ENCODE measurements around the gene TRIM75.

The TRIM75 gene

GRCh38 chr4:165096776-165097175 lies 43.1 kb downstream of the TRIM75 start:
- no peak for DNase-seq
- peak; percentile 66 for TF ChIP-seq CTCF (IDR thresholded peaks at IDR 0.05; ENCODE audit: low read depth, low read length)

GRCh38 chr4:165101641-165102040 lies 48.0 kb downstream of the TRIM75 start:
- DNase-seq, result no peak
- H3K4me3 ChIP-seq (ENCODE audit: low read depth, low read length), result no peak overlapping the region
- no peaks in the 10 kb centered on the region for H3K27me3 ChIP-seq (ENCODE audit: insufficient read depth, low read depth, severe bottlenecking)
- H3K36me3 ChIP-seq, result peaks cover 24% of the 10 kb centered on the region
- no peaks in the 10 kb centered on the region for H3K9me3 ChIP-seq (ENCODE audit: severe bottlenecking)
- H3K27ac ChIP-seq, result no peak overlapping the region
- no peak for TF ChIP-seq CTCF (IDR thresholded peaks at IDR 0.05; ENCODE audit: low read depth, low read length)

More at GRCh38 chr4:165096776-165097175, 43.1 kb downstream of the TRIM75 start:
- Histone ChIP-seq H3K4me3 (ENCODE audit: low read depth, low read length) (no peak overlapping the region), H3K36me3 (peaks cover 32% of the 10 kb centered on the region), H3K27ac (no peak overlapping the region), H3K9me3 (ENCODE audit: severe bottlenecking) (no peaks in the 10 kb centered on the region), H3K27me3 (ENCODE audit: insufficient read depth, low read depth, severe bottlenecking) (no peaks in the 10 kb centered on the region)

GRCh38 chr4:165106518-165106917 lies 52.9 kb downstream of the TRIM75 start:
- H3K9me3 ChIP-seq (ENCODE audit: severe bottlenecking), result no peaks in the 10 kb centered on the region
- no peak overlapping the region for H3K27ac ChIP-seq
- H3K36me3 ChIP-seq, result peaks cover 7% of the 10 kb centered on the region; the same call in 1 of the 2 replicates
- TF ChIP-seq CTCF (IDR thresholded peaks at IDR 0.05; ENCODE audit: low read depth, low read length), result no peak
- H3K4me3 ChIP-seq (ENCODE audit: low read depth, low read length), result no peak overlapping the region
- no peaks in the 10 kb centered on the region for H3K27me3 ChIP-seq (ENCODE audit: insufficient read depth, low read depth, severe bottlenecking)
- DNase-seq, result no peak
